IPS-11a (cell line): ENCODE measurements around the gene SDCCAG8.

Source experiments
- H3K4me3 ChIP-seq: one replicate; pipeline ENCODE4 v1.5.1; 2013; ENCODE audit warnings: low read depth, low read length, control low read depth

SDCCAG8 gene

GRCh38 chr1:243477731-243478290, 222.0 kb downstream of the SDCCAG8 start:
- no peak overlapping the region for H3K4me3 ChIP-seq

- H3K4me3 ChIP-seq, result no peak overlapping the region
Observed at GRCh38 chr1:243481101-243481500, 225.3 kb downstream of the SDCCAG8 start.

GRCh38 chr1:243482141-243483022, 226.5 kb downstream of the SDCCAG8 start:
- peak overlapping the region; percentile 45 for H3K4me3 ChIP-seq

- peak overlapping the region; percentile 45 for H3K4me3 ChIP-seq
Observed at GRCh38 chr1:243483071-243483771, 227.4 kb downstream of the SDCCAG8 start.

- no peak overlapping the region for H3K4me3 ChIP-seq
Observed at GRCh38 chr1:243483952-243484351, 228.1 kb downstream of the SDCCAG8 start.

- H3K4me3 ChIP-seq, result no peak overlapping the region
Observed at GRCh38 chr1:243487036-243487648, 231.3 kb downstream of the SDCCAG8 start.

- no peak overlapping the region for H3K4me3 ChIP-seq
Observed at GRCh38 chr1:243487649-243488227, 231.9 kb downstream of the SDCCAG8 start.

- no peak overlapping the region for H3K4me3 ChIP-seq
Observed at GRCh38 chr1:243488459-243489157, 232.8 kb downstream of the SDCCAG8 start.

GRCh38 chr1:243489158-243489527, 233.3 kb downstream of the SDCCAG8 start:
- H3K4me3 ChIP-seq, result no peak overlapping the region

- H3K4me3 ChIP-seq, result no peak overlapping the region
Observed at GRCh38 chr1:243489681-243490546, 234.1 kb downstream of the SDCCAG8 start.

- H3K4me3 ChIP-seq, result no peak overlapping the region
Observed at GRCh38 chr1:243490748-243491686, 235.2 kb downstream of the SDCCAG8 start.

GRCh38 chr1:243493156-243494129, 237.6 kb downstream of the SDCCAG8 start:
- no peak overlapping the region for H3K4me3 ChIP-seq

- no peak overlapping the region for H3K4me3 ChIP-seq
Observed at GRCh38 chr1:243494741-243495431, 239.0 kb downstream of the SDCCAG8 start.

GRCh38 chr1:243495442-243496186, 239.8 kb downstream of the SDCCAG8 start:
- no peak overlapping the region for H3K4me3 ChIP-seq

GRCh38 chr1:243496187-243496646, 240.4 kb downstream of the SDCCAG8 start:
- H3K4me3 ChIP-seq, result no peak overlapping the region

GRCh38 chr1:243496806-243497205, 241.0 kb downstream of the SDCCAG8 start:
- H3K4me3 ChIP-seq, result no peak overlapping the region
